GM18858 (cell line): ENCODE data around the gene ASS1.

ENCODE experiments used
- ATAC-seq: cut with Tn5 transposase; IDR thresholded peaks from one replicate; pipeline ENCODE4 v1.9.1; 2021; ENCODE audit not compliant: unreplicated experiment

ASS1 gene

GRCh38 chr9:130493021-130493420 lies 48.3 kb downstream of the ASS1 start:
- no peak for ATAC-seq

- no peak for ATAC-seq
Measured at GRCh38 chr9:130493476-130493875, 48.7 kb downstream of the ASS1 start.

- no peak for ATAC-seq
Measured at GRCh38 chr9:130495067-130495466, 50.3 kb downstream of the ASS1 start.

GRCh38 chr9:130497139-130497538 lies 52.4 kb downstream of the ASS1 start:
- no peak for ATAC-seq

- no peak for ATAC-seq
Measured at GRCh38 chr9:130498298-130498917, 53.6 kb downstream of the ASS1 start.

- no peak for ATAC-seq
Measured at GRCh38 chr9:130498918-130499698, 54.3 kb downstream of the ASS1 start.

GRCh38 chr9:130499804-130500263 lies 55.1 kb downstream of the ASS1 start:
- ATAC-seq: no peak

- no peak for ATAC-seq
Measured at GRCh38 chr9:130500340-130501180, 55.8 kb downstream of the ASS1 start.

- no peak for ATAC-seq
Measured at GRCh38 chr9:130501639-130502038, 56.9 kb downstream of the ASS1 start.

- ATAC-seq: no peak
Measured at GRCh38 chr9:130508218-130508617, 63.5 kb downstream of the ASS1 start.

- no peak for ATAC-seq
Measured at GRCh38 chr9:130512199-130512598, 67.4 kb downstream of the ASS1 start.

GRCh38 chr9:130513078-130513477 lies 68.3 kb downstream of the ASS1 start:
- no peak for ATAC-seq

GRCh38 chr9:130518233-130518632 lies 73.5 kb downstream of the ASS1 start:
- ATAC-seq: no peak

- no peak for ATAC-seq
Measured at GRCh38 chr9:130518943-130519799, 74.4 kb downstream of the ASS1 start.

- ATAC-seq: no peak
Measured at GRCh38 chr9:130519927-130520326, 75.2 kb downstream of the ASS1 start.

- ATAC-seq: no peak
Measured at GRCh38 chr9:130521715-130522114, 77.0 kb downstream of the ASS1 start.

- ATAC-seq: no peak
Measured at GRCh38 chr9:130522233-130522808, 77.6 kb downstream of the ASS1 start.

GRCh38 chr9:130523921-130524320 lies 79.2 kb downstream of the ASS1 start:
- ATAC-seq: no peak

GRCh38 chr9:130526193-130526853 lies 81.6 kb downstream of the ASS1 start:
- no peak for ATAC-seq
